Measurements from ENCODE around the gene GEMIN2.

The GEMIN2 gene

GRCh38 chr14:39180553-39180952 lies 66.4 kb downstream of the GEMIN2 start:
- TF ChIP-seq FOXM1 (IDR thresholded peaks at IDR 0.05; ENCODE audit: borderline replicate concordance, low read depth) (no peak), TCF12 (IDR thresholded peaks at IDR 0.05; ENCODE audit: low read depth) (no peak), EGR1 (IDR thresholded peaks at IDR 0.05) (no peak), TEAD4 (IDR thresholded peaks at IDR 0.05) (no peak), NFIC (IDR thresholded peaks at IDR 0.05) (no peak)
- TF ChIP-seq, protein P1, sequence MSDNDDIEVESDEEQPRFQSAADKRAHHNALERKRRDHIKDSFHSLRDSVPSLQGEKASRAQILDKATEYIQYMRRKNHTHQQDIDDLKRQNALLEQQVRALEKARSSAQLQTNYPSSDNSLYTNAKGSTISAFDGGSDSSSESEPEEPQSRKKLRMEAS (IDR thresholded peaks at IDR 0.05): no peak

DNA sequence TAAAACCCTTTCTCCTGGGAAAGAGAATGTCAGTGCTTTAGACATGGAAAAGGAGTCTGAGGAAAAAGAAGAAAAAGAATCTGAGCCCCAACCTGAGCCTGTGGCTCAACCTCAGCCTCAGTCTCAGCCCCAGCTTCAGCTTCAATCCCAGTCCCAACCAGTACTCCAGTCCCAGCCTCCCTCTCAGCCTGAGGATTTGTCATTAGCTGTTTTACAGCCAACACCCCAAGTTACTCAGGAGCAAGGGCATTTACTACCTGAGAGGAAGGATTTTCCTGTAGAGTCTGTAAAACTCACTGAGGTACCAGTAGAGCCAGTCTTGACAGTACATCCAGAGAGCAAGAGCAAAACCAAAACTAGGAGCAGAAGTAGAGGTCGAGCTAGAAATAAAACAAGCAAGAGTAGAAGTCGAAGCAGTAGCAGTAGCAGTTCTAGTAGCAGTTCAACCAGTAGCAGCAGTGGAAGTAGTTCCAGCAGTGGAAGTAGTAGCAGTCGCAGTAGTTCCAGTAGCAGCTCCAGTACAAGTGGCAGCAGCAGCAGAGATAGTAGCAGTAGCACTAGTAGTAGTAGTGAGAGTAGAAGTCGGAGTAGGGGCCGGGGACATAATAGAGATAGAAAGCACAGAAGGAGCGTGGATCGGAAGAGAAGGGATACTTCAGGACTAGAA lies 67.0 kb downstream of the GEMIN2 start:
- TF ChIP-seq CEBPB (IDR thresholded peaks at IDR 0.05): no peak
- no peak for TF ChIP-seq TCF12 (IDR thresholded peaks at IDR 0.05; ENCODE audit: low read depth)
- TF ChIP-seq EGR1 (IDR thresholded peaks at IDR 0.05): no peak
- TF ChIP-seq FOXM1 (IDR thresholded peaks at IDR 0.05; ENCODE audit: borderline replicate concordance, low read depth): no peak
- no peak for TF ChIP-seq YY1 (IDR thresholded peaks at IDR 0.05; ENCODE audit: low read depth)
- no peak for TF ChIP-seq RAD21 (IDR thresholded peaks at IDR 0.05; ENCODE audit: low read depth)
- no peak for TF ChIP-seq CREB1 (IDR thresholded peaks at IDR 0.05; ENCODE audit: low read depth)
- no peak for TF ChIP-seq EP300 (IDR thresholded peaks at IDR 0.05; ENCODE audit: borderline replicate concordance)
- TF ChIP-seq TAF1 (IDR thresholded peaks at IDR 0.05; ENCODE audit: low read depth): no peak
- TF ChIP-seq, protein P1 (IDR thresholded peaks at IDR 0.05): no peak
- TF ChIP-seq, protein P2, sequence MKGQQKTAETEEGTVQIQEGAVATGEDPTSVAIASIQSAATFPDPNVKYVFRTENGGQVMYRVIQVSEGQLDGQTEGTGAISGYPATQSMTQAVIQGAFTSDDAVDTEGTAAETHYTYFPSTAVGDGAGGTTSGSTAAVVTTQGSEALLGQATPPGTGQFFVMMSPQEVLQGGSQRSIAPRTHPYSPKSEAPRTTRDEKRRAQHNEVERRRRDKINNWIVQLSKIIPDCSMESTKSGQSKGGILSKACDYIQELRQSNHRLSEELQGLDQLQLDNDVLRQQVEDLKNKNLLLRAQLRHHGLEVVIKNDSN (IDR thresholded peaks at IDR 0.05): no peak
- TF ChIP-seq TEAD4 (IDR thresholded peaks at IDR 0.05): no peak
- no peak for TF ChIP-seq REST (IDR thresholded peaks at IDR 0.05; ENCODE audit: low read depth)
- TF ChIP-seq NFIC (IDR thresholded peaks at IDR 0.05): no peak
- TF ChIP-seq ZBTB7A (IDR thresholded peaks at IDR 0.05; ENCODE audit: low read depth): no peak

DNA sequence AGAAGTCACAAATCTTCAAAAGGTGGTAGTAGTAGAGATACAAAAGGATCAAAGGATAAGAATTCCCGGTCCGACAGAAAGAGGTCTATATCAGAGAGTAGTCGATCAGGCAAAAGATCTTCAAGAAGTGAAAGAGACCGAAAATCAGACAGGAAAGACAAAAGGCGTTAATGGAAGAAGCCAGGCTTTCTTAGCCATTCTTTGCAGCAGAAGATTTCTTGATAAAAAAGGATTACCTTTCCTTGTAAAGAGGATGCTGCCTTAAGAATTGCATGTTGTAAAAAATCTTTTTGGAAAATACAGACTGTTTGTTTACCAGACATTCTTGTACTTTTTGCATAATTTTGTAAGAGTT lies 67.5 kb downstream of the GEMIN2 start:
- no peak for TF ChIP-seq ZBTB7A (IDR thresholded peaks at IDR 0.05; ENCODE audit: low read depth)
- TF ChIP-seq EGR1 (IDR thresholded peaks at IDR 0.05): no peak
- TF ChIP-seq, protein P1 (IDR thresholded peaks at IDR 0.05): no peak
- no peak for TF ChIP-seq NFIC (IDR thresholded peaks at IDR 0.05)
- TF ChIP-seq TEAD4 (IDR thresholded peaks at IDR 0.05): no peak
- TF ChIP-seq REST (IDR thresholded peaks at IDR 0.05; ENCODE audit: low read depth): no peak
- no peak for TF ChIP-seq EP300 (IDR thresholded peaks at IDR 0.05; ENCODE audit: borderline replicate concordance)
- TF ChIP-seq RAD21 (IDR thresholded peaks at IDR 0.05; ENCODE audit: low read depth): no peak
- no peak for TF ChIP-seq TAF1 (IDR thresholded peaks at IDR 0.05; ENCODE audit: low read depth)
- no peak for TF ChIP-seq CEBPB (IDR thresholded peaks at IDR 0.05)
- no peak for TF ChIP-seq YY1 (IDR thresholded peaks at IDR 0.05; ENCODE audit: low read depth)
- TF ChIP-seq CREB1 (IDR thresholded peaks at IDR 0.05; ENCODE audit: low read depth): no peak
- no peak for TF ChIP-seq FOXM1 (IDR thresholded peaks at IDR 0.05; ENCODE audit: borderline replicate concordance, low read depth)
- TF ChIP-seq, protein P2 (IDR thresholded peaks at IDR 0.05): no peak
- TF ChIP-seq TCF12 (IDR thresholded peaks at IDR 0.05; ENCODE audit: low read depth): no peak

DNA sequence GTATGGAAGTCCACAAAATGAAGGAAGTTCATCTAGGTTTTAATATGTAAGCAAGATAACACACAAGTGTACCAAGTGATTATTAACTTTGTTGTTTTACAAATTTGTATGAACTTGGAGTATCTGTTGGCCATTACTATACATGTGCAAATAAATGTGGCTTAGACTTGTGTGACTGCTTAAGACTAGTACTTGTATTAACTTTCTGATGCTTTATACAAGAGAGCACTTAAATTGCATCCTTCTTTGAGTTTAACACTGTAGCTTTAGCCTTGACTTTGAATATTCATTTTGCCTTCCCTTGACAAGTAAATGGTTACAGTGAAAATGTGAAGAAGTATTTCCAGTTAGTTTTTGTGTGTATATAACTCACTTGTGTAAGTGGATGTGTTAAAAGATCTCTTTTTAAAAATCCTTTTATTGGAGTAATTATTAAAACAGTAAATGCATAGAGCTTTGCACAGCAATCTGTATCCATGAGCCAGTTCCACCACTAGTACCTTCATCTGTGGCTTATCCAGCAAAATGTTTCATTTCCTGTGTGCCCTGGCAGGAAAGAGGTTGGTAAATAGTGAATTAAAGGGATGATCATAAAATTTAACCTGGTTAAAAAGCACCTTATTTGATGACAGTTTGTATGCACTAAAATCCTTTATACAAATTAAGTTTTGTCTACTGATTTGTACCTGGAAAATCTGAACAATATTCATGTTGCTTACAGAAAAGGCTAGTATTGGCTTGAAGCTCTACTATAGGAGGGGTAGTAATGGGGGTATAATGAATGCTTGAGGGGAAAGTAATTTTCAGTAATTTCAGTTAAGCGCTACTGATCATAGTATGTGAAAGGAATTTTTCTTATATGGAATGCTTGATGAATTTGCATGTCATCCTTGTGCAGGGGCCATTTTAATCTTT lies 68.9 kb downstream of the GEMIN2 start:
- TF ChIP-seq FOXM1 (IDR thresholded peaks at IDR 0.05; ENCODE audit: borderline replicate concordance, low read depth) (no peak), EGR1 (IDR thresholded peaks at IDR 0.05) (no peak), CEBPB (IDR thresholded peaks at IDR 0.05) (no peak), TAF1 (IDR thresholded peaks at IDR 0.05; ENCODE audit: low read depth) (no peak), REST (IDR thresholded peaks at IDR 0.05; ENCODE audit: low read depth) (no peak), YY1 (IDR thresholded peaks at IDR 0.05; ENCODE audit: low read depth) (no peak), CREB1 (IDR thresholded peaks at IDR 0.05; ENCODE audit: low read depth) (no peak), TCF12 (IDR thresholded peaks at IDR 0.05; ENCODE audit: low read depth) (no peak), EP300 (IDR thresholded peaks at IDR 0.05; ENCODE audit: borderline replicate concordance) (no peak), RAD21 (IDR thresholded peaks at IDR 0.05; ENCODE audit: low read depth) (no peak), ZBTB7A (IDR thresholded peaks at IDR 0.05; ENCODE audit: low read depth) (no peak), NFIC (IDR thresholded peaks at IDR 0.05) (no peak), TEAD4 (IDR thresholded peaks at IDR 0.05) (no peak)
- TF ChIP-seq, protein P1 (IDR thresholded peaks at IDR 0.05): no peak
- TF ChIP-seq, protein P2 (IDR thresholded peaks at IDR 0.05): no peak

Measured in Ishikawa (cell line).